IMR-90 (cell line): ENCODE measurements around the gene CPEB2. TPM values are rescaled to one million over a fixed set of nuclear protein-coding genes. Genes with fewer than 3 reads are reported as not detected.
A peak's percentile ranks its signal among the peaks of the same experiment; 100 is the strongest.

ENCODE experiments used
- ATAC-seq: fragments of 200-7000 bp; cut with Tn5 transposase; 2 replicates; pipeline ENCODE4 v1.9.1; 2020; ENCODE audit warnings: low read depth, mild to moderate bottlenecking, moderate library complexity
- BruUV-seq: library from RNA; stranded (reverse); fragments of 400-500 nt; replicated peaks from 2 replicates; lab custom pipeline; 2021; lab: Mats Ljungman, UMichigan
- CTCF ChIA-PET: fragments of 300-600 bp; formaldehyde crosslinking; extraction: SDS; loops from one replicate; lab custom pipeline; 2021; ENCODE audit warnings: antibody characterized with exemption; lab: Yijun Ruan, JAX
- POLR2A ChIA-PET: fragments of 300-600 bp; sonication (Branson Sonifier 250); formaldehyde crosslinking; loops from one replicate; lab custom pipeline; 2022; ENCODE audit warnings: antibody characterized with exemption; ENCODE audit not compliant: unreplicated experiment; lab: Charles Lee
- DNase-seq: peaks from one replicate; pipeline ENCODE4 v3.0.0; 2013
- H2AFZ ChIP-seq: replicated peaks from 2 replicates; pipeline ENCODE3; 2013; ENCODE audit warnings: low read length, mild to moderate bottlenecking; ENCODE audit not compliant: poor library complexity
- H2AK5ac ChIP-seq: 2 replicates; pipeline ENCODE4 v1.6.1; 2013; ENCODE audit warnings: low read depth, low read length, inconsistent platforms
- H2AK9ac ChIP-seq: replicated peaks from 2 replicates; pipeline ENCODE3; 2013; ENCODE audit warnings: mild to moderate bottlenecking, low read depth, low read length, moderate library complexity; ENCODE audit not compliant: poor library complexity
- H2BK120ac ChIP-seq: 2 replicates; pipeline ENCODE4 v1.6.1; 2013; ENCODE audit warnings: low read depth, low read length, inconsistent platforms
- H2BK15ac ChIP-seq: 3 replicates; pipeline ENCODE4 v1.6.1; 2013; ENCODE audit warnings: low read depth, low read length, inconsistent platforms
- H2BK20ac ChIP-seq: 2 replicates; pipeline ENCODE4 v1.6.1; 2013; ENCODE audit warnings: low read depth, mild to moderate bottlenecking, inconsistent platforms, low read length, moderate library complexity
- H2BK5ac ChIP-seq: 2 replicates; pipeline ENCODE4 v1.6.1; 2013; ENCODE audit warnings: mild to moderate bottlenecking, low read depth, low read length, inconsistent platforms; ENCODE audit not compliant: poor library complexity, severe bottlenecking
- H3K14ac ChIP-seq: replicated peaks from 2 replicates; pipeline ENCODE4 v1.6.1; 2013; ENCODE audit warnings: low read depth, low read length, inconsistent platforms
- H3K18ac ChIP-seq: 2 replicates; pipeline ENCODE4 v1.6.1; 2013; ENCODE audit warnings: low read depth, low read length, control low read depth
- H3K23ac ChIP-seq: 2 replicates; pipeline ENCODE4 v1.6.1; 2013; ENCODE audit warnings: low read depth, low read length, inconsistent platforms
- H3K27ac ChIP-seq: 2 replicates; pipeline ENCODE4 v1.5.1; 2013; ENCODE audit warnings: mild to moderate bottlenecking, control low read depth, low read length; ENCODE audit not compliant: insufficient read depth
- H3K27me3 ChIP-seq: 2 replicates; pipeline ENCODE4 v1.6.1; 2013; ENCODE audit warnings: low read length; ENCODE audit not compliant: control insufficient read depth, insufficient read depth
- H3K36me3 ChIP-seq: 2 replicates; pipeline ENCODE4 v1.6.1; 2013; ENCODE audit warnings: low read length, mixed read lengths; ENCODE audit not compliant: control insufficient read depth, insufficient read depth
- H3K4ac ChIP-seq: 2 replicates; pipeline ENCODE4 v1.6.1; 2013; ENCODE audit warnings: low read depth, low read length, inconsistent platforms
- H3K4me1 ChIP-seq: 2 replicates; pipeline ENCODE4 v1.6.1; 2013; ENCODE audit warnings: low read length, mixed read lengths; ENCODE audit not compliant: control insufficient read depth, insufficient read depth
- H3K4me2 ChIP-seq: 2 replicates; pipeline ENCODE4 v1.6.1; 2013; ENCODE audit warnings: low read depth, mild to moderate bottlenecking, control low read depth, low read length, moderate library complexity
- H3K4me3 ChIP-seq: 2 replicates; pipeline ENCODE4 v1.5.1; 2013; ENCODE audit warnings: low read depth, mild to moderate bottlenecking, control low read depth, low read length, moderate library complexity; ENCODE audit not compliant: insufficient read depth
- H3K56ac ChIP-seq: 2 replicates; pipeline ENCODE4 v1.6.1; 2013; ENCODE audit warnings: low read length, inconsistent platforms; ENCODE audit not compliant: insufficient read depth; ENCODE audit errors: extremely low read depth
- H3K79me1 ChIP-seq, 2 experiments: 2 replicates each; pipeline ENCODE4 v1.6.1; 2013; ENCODE audit warnings: low read length in 2 of 2, inconsistent platforms in 1 of 2, low read depth in 1 of 2
- H3K9ac ChIP-seq: 2 replicates; pipeline ENCODE4 v1.6.1; 2013; ENCODE audit warnings: low read depth, low read length, control low read depth
- H3K9me1 ChIP-seq: 2 replicates; pipeline ENCODE4 v1.6.1; 2013; ENCODE audit warnings: low read length, inconsistent platforms; ENCODE audit not compliant: insufficient read depth
- H3K9me3 ChIP-seq: 2 replicates; pipeline ENCODE4 v1.6.1; 2013; ENCODE audit warnings: low read length; ENCODE audit not compliant: control insufficient read depth, insufficient read depth
- H4K20me1 ChIP-seq: 2 replicates; pipeline ENCODE4 v1.6.1; 2013; ENCODE audit warnings: low read length, inconsistent platforms; ENCODE audit not compliant: insufficient read depth
- H4K5ac ChIP-seq: 2 replicates; pipeline ENCODE4 v1.6.1; 2013; ENCODE audit warnings: mild to moderate bottlenecking, low read depth, low read length, control low read depth
- H4K8ac ChIP-seq, 2 experiments: 2 replicates each; pipeline ENCODE4 v1.6.1; 2013; ENCODE audit warnings: low read depth in 2 of 2, low read length in 2 of 2, control low read depth in 1 of 2, inconsistent platforms in 1 of 2
- H4K91ac ChIP-seq: 2 replicates; pipeline ENCODE4 v1.6.1; 2013; ENCODE audit warnings: low read depth, low read length, inconsistent platforms; ENCODE audit not compliant: insufficient read depth
- BHLHE40 ChIP-seq: fragments of 150-350 bp; IDR thresholded peaks from 2 replicates; pipeline ENCODE4 v1.6.1; 2016; ENCODE audit warnings: mild to moderate bottlenecking, low read depth, low read length
- CEBPB ChIP-seq: IDR thresholded peaks from 2 replicates; pipeline ENCODE4 v1.6.1; 2012; ENCODE audit warnings: low read depth, low read length, improper control_type of control experiment
- CHD1 ChIP-seq: IDR thresholded peaks from 2 replicates; pipeline ENCODE4 v1.6.1; 2012; ENCODE audit warnings: low read depth, low read length, improper control_type of control experiment
- CTCF ChIP-seq: conservative IDR thresholded peaks from 2 replicates; pipeline ENCODE4 v1.5.1; 2012; ENCODE audit warnings: mild to moderate bottlenecking, low read depth, low read length, improper control_type of control experiment
- ELK1 ChIP-seq: fragments of 150-350 bp; IDR thresholded peaks from 2 replicates; pipeline ENCODE4 v1.6.1; 2016; ENCODE audit warnings: low read depth, mild to moderate bottlenecking, low read length, moderate library complexity, borderline replicate concordance
- FOS ChIP-seq: fragments of 150-350 bp; IDR thresholded peaks from 2 replicates; pipeline ENCODE4 v1.6.1; 2016; ENCODE audit warnings: low read depth, low read length
- MAFK ChIP-seq: IDR thresholded peaks from 2 replicates; pipeline ENCODE4 v1.6.1; 2012; ENCODE audit warnings: low read depth, low read length, improper control_type of control experiment
- MAZ ChIP-seq: IDR thresholded peaks from 2 replicates; pipeline ENCODE4 v1.6.1; 2012; ENCODE audit warnings: low read depth, mild to moderate bottlenecking, low read length, improper control_type of control experiment, moderate library complexity, borderline replicate concordance
- MXI1 ChIP-seq: IDR thresholded peaks from 2 replicates; pipeline ENCODE4 v1.6.1; 2012; ENCODE audit warnings: low read depth, mild to moderate bottlenecking, low read length, moderate library complexity, borderline replicate concordance
- NFE2L2 ChIP-seq: fragments of 150-350 bp; IDR thresholded peaks from 2 replicates; pipeline ENCODE4 v1.6.1; 2016; ENCODE audit warnings: low read depth, mild to moderate bottlenecking, low read length
- POLR2A ChIP-seq: IDR thresholded peaks from 2 replicates; pipeline ENCODE4 v1.6.1; 2012; ENCODE audit warnings: mild to moderate bottlenecking, low read depth, low read length
- RAD21 ChIP-seq: IDR thresholded peaks from 2 replicates; pipeline ENCODE4 v1.6.1; 2012; ENCODE audit warnings: low read length, improper control_type of control experiment
- RCOR1 ChIP-seq: IDR thresholded peaks from 2 replicates; pipeline ENCODE4 v1.6.1; 2012; ENCODE audit warnings: mild to moderate bottlenecking, low read length, improper control_type of control experiment; ENCODE audit not compliant: insufficient replicate concordance
- RFX5 ChIP-seq: IDR thresholded peaks from 2 replicates; pipeline ENCODE4 v1.8.0; 2012; ENCODE audit warnings: low read depth, mild to moderate bottlenecking, low read length, moderate library complexity
- SMC3 ChIP-seq: fragments of 150-350 bp; IDR thresholded peaks from 2 replicates; pipeline ENCODE4 v1.6.1; 2016; ENCODE audit warnings: low read depth, mild to moderate bottlenecking, antibody characterized with exemption, low read length, moderate library complexity
- USF2 ChIP-seq: fragments of 150-350 bp; IDR thresholded peaks from 2 replicates; pipeline ENCODE4 v1.6.1; 2017; ENCODE audit warnings: mild to moderate bottlenecking, antibody characterized with exemption, low read length, low read depth
- WGBS, 2 experiments: methylation state at CpG; one replicate each; pipeline versions ENCODE4 v1.1.5 to v1.1.7; 2013; ENCODE audit warnings: missing lambda C conversion rate in 2 of 2; ENCODE audit not compliant: insufficient read length in 1 of 2; ENCODE audit errors: extremely low coverage in 2 of 2; 5-methylcytosine and 5-hydroxymethylcytosine counted together
- dilution Hi-C: fragments of 300-500 bp; cut with HindIII; formaldehyde crosslinking; loops from one replicate; pipeline ENCODE4 v1.14.3; 2018; ENCODE audit warnings: low sequenced_read_pairs; ENCODE audit not compliant: unreplicated experiment
- in situ Hi-C: fragments of 300-500 bp; cut with MboI; formaldehyde crosslinking; loops from 3 replicates; pipeline ENCODE4 v1.14.3; 2019; ENCODE audit warnings: low sequenced_read_pairs, inconsistent platforms, mixed read lengths
- intact Hi-C: fragments of 100-400 bp; cut with micrococcal nuclease; formaldehyde crosslinking; loops from 2 replicates; pipeline ENCODE4 v1.10.0; 2022
- polyA plus RNA-seq, 3 experiments: library from polyadenylated mRNA; depleted of rRNA; stranded (reverse); fragments of >200 nt; gene quantifications; 2 replicates each; pipeline ENCODE4 v1.2.3, GENCODE V29; 2012; ENCODE audit warnings: low replicate concordance in 1 of 3
- total RNA-seq: library from RNA; depleted of rRNA; stranded (reverse); fragments of >200 nt; gene quantifications from 2 replicates; pipeline ENCODE4 v1.2.3, GENCODE V29; 2012

CPEB2 gene
- total and polyA plus RNA-seq, 2 of the 4 experiments (the other 2 are of a cell fraction) = 10.6 to 12.0 TPM

- intact Hi-C loops = no loop called here
- no CpG with 5 or more reads among the region's 6 CpGs for WGBS, 2 experiments
- no peak for DNase-seq
- Histone ChIP-seq H3K36me3 (peaks cover 13% of the 10 kb centered on the region), H2AK5ac (no peak overlapping the region), H3K9me1 (no peaks in the 10 kb centered on the region), H3K23ac (no peak overlapping the region), H4K20me1 (peaks cover 24% of the 10 kb centered on the region), H2BK20ac (no peak overlapping the region), H3K4ac (no peak overlapping the region), H3K4me3 (peak overlapping the region; percentile 18; the same call in 1 of the 2 replicates), H3K27me3 (no peaks in the 10 kb centered on the region), H3K18ac (no peak overlapping the region), H2BK5ac (no peak overlapping the region), H3K56ac (no peak overlapping the region), H3K14ac (no peak overlapping the region), H3K4me2 (peak overlapping the region; percentile 50), H4K5ac (no peak overlapping the region), H4K8ac (no peak overlapping the region), H3K4me1 (no peaks in the 10 kb centered on the region), H2BK15ac (no peak overlapping the region), H4K91ac (no peak overlapping the region), H3K9me3 (no peaks in the 10 kb centered on the region), H3K9ac (no peak overlapping the region), H2BK120ac (no peak overlapping the region), H2AFZ (no peak overlapping the region), H3K27ac (no peak overlapping the region), H3K79me1 (peaks cover 0 to 27% of the 10 kb centered on the region in 2 experiments), H2AK9ac (no peak overlapping the region)
- in situ Hi-C loops = loop anchor here (10.0 to 25.0 kb wide), 4 partner anchors 680 to 1352 kb away; partner anchors contain the start of gene FAM200B
- BruUV-seq = no TSS peak
- ChIA-PET CTCF (interaction anchor here (0.6 to 0.8 kb wide), 2 partner anchors 18 to 433 kb away, joined by 3 to 4 read pairs; no protein-coding TSS in a partner anchor), POLR2A (no interaction called here)
- dilution Hi-C loops = no loop called here
- TF ChIP-seq NFE2L2 (no peak), MXI1 (no peak), MAFK (no peak), RCOR1 (no peak), SMC3 (no peak), BHLHE40 (no peak), POLR2A (no peak), ELK1 (no peak), MAZ (no peak), USF2 (no peak), RAD21 (no peak), FOS (no peak), CEBPB (no peak), CTCF (no peak), RFX5 (no peak), CHD1 (no peak)
- ATAC-seq = no peak
Observed at GRCh38 chr4:15007201-15007600, 4.9 kb downstream of the CPEB2 start.
